Activated CD4-positive, alpha-beta T cell treated with anti-CD3 and anti-CD28 coated beads for 36 hours (primary cell): ENCODE results near the gene EHD3. TPM values are rescaled to one million over a fixed set of nuclear protein-coding genes. Genes with fewer than 3 reads are reported as not detected.

Source experiments
- ATAC-seq: fragments of 200-7000 bp; cut with Tn5 transposase; one replicate; pipeline ENCODE4 v1.10.0; 2021; ENCODE audit warnings: mild to moderate bottlenecking, moderate library complexity
- CTCF ChIA-PET: fragments of 350-600 bp; sonication (Branson Sonifier 250); formaldehyde crosslinking; loops from one replicate; lab custom pipeline; 2021; ENCODE audit warnings: antibody characterized with exemption; lab: Charles Lee
- POLR2A ChIA-PET: fragments of 350-600 bp; sonication (Branson Sonifier 250); formaldehyde crosslinking; loops from one replicate; lab custom pipeline; 2021; ENCODE audit warnings: antibody characterized with exemption, inconsistent platforms; lab: Charles Lee
- DNase-seq: peaks from one replicate; pipeline ENCODE4 v3.0.0-alpha.2; 2020
- H3K27ac Mint-ChIP-seq: one replicate; pipeline ENCODE4 v1.8.0; 2021; ENCODE audit warnings: mixed read lengths
- H3K27me3 Mint-ChIP-seq: one replicate; pipeline ENCODE4 v1.8.0; 2021; ENCODE audit warnings: mixed read lengths
- H3K36me3 Mint-ChIP-seq: one replicate; pipeline ENCODE4 v1.8.0; 2021; ENCODE audit warnings: low read depth, mixed read lengths
- H3K4me1 Mint-ChIP-seq: one replicate; pipeline ENCODE4 v1.8.0; 2021; ENCODE audit warnings: mixed read lengths
- H3K4me3 Mint-ChIP-seq: one replicate; pipeline ENCODE4 v1.8.0; 2021; ENCODE audit warnings: mild to moderate bottlenecking, moderate library complexity, mixed read lengths
- H3K9me3 Mint-ChIP-seq: one replicate; pipeline ENCODE4 v1.8.0; 2021; ENCODE audit warnings: low read depth, mixed read lengths
- intact Hi-C, 2 experiments: fragments of 100-400 bp; cut with DNase I in 1 of 2; cut with micrococcal nuclease in 1 of 2; formaldehyde crosslinking; loops; one replicate each; pipeline versions ENCODE4 v1.14.2 to v1.15.1; 2022 to 2024; cut with DNase I, micrococcal nuclease
- total RNA-seq, 2 experiments: library from RNA; stranded (reverse); gene quantifications; one replicate each; pipeline ENCODE4 v1.2.3, GENCODE V29; 2021

EHD3 gene
- total RNA-seq, 2 experiments from 2014 or later: 1.4 to 1.6 TPM

- intact Hi-C loops: no loop called here
- H3K4me1 Mint-ChIP-seq: no peaks in the 10 kb centered on the region
- POLR2A ChIA-PET: no interaction called here
- no peak overlapping the region for H3K4me3 Mint-ChIP-seq
- H3K27me3 Mint-ChIP-seq: no peaks in the 10 kb centered on the region
- CTCF ChIA-PET: no interaction called here
- H3K27ac Mint-ChIP-seq: no peak overlapping the region
- DNase-seq (no peak), ATAC-seq (no peak)
- peaks cover 3% of the 10 kb centered on the region for H3K36me3 Mint-ChIP-seq
- H3K9me3 Mint-ChIP-seq: no peaks in the 10 kb centered on the region
Measured at GRCh38 chr2:31249009-31249690, 15.2 kb downstream of the EHD3 start.

GRCh38 chr2:31251018-31251417 lies 17.1 kb downstream of the EHD3 start:
- ATAC-seq (no peak), DNase-seq (no peak)
- no peaks in the 10 kb centered on the region for H3K36me3 Mint-ChIP-seq
- no peaks in the 10 kb centered on the region for H3K27me3 Mint-ChIP-seq
- intact Hi-C loops: no loop called here
- ChIA-PET CTCF (no interaction called here), POLR2A (no interaction called here)
- no peak overlapping the region for H3K4me3 Mint-ChIP-seq
- H3K9me3 Mint-ChIP-seq: no peaks in the 10 kb centered on the region
- no peaks in the 10 kb centered on the region for H3K4me1 Mint-ChIP-seq
- H3K27ac Mint-ChIP-seq: no peak overlapping the region

GRCh38 chr2:31251851-31252250 lies 17.9 kb downstream of the EHD3 start:
- Mint-ChIP-seq H3K4me3 (no peak overlapping the region), H3K27me3 (no peaks in the 10 kb centered on the region), H3K36me3 (no peaks in the 10 kb centered on the region), H3K27ac (no peak overlapping the region), H3K4me1 (no peaks in the 10 kb centered on the region), H3K9me3 (no peaks in the 10 kb centered on the region)
- no peak for ATAC-seq
- intact Hi-C loops: no loop called here
- DNase-seq: no peak
- ChIA-PET POLR2A (no interaction called here), CTCF (no interaction called here)

GRCh38 chr2:31253356-31254131 lies 19.6 kb downstream of the EHD3 start:
- H3K27ac Mint-ChIP-seq: no peak overlapping the region
- ChIA-PET CTCF (interaction anchor here (0.6 to 1.4 kb wide), 2 partner anchors 10 to 388 kb away, joined by 3 to 4 read pairs; no protein-coding TSS in a partner anchor), POLR2A (no interaction called here)
- H3K27me3 Mint-ChIP-seq: no peaks in the 10 kb centered on the region
- H3K4me1 Mint-ChIP-seq: no peaks in the 10 kb centered on the region
- H3K9me3 Mint-ChIP-seq: no peaks in the 10 kb centered on the region
- intact Hi-C loops: no loop called here
- DNase-seq (no peak), ATAC-seq (no peak)
- H3K4me3 Mint-ChIP-seq: no peak overlapping the region
- no peaks in the 10 kb centered on the region for H3K36me3 Mint-ChIP-seq

GRCh38 chr2:31254237-31255203 lies 20.6 kb downstream of the EHD3 start:
- Mint-ChIP-seq H3K4me3 (no peak overlapping the region), H3K4me1 (no peaks in the 10 kb centered on the region), H3K36me3 (no peaks in the 10 kb centered on the region), H3K27me3 (no peaks in the 10 kb centered on the region), H3K27ac (no peak overlapping the region), H3K9me3 (no peaks in the 10 kb centered on the region)
- CTCF ChIA-PET: interaction anchor here (1.4 kb wide), 1 partner anchor 11 kb away, joined by 3 read pairs; no protein-coding TSS in a partner anchor
- no peak for DNase-seq
- ATAC-seq: no peak
- intact Hi-C loops: no loop called here
- POLR2A ChIA-PET: no interaction called here

GRCh38 chr2:31255911-31256571 lies 22.1 kb downstream of the EHD3 start:
- intact Hi-C loops: no loop called here
- Mint-ChIP-seq H3K4me1 (no peaks in the 10 kb centered on the region), H3K27ac (no peak overlapping the region), H3K9me3 (no peaks in the 10 kb centered on the region), H3K4me3 (no peak overlapping the region), H3K27me3 (no peaks in the 10 kb centered on the region), H3K36me3 (no peaks in the 10 kb centered on the region)
- POLR2A ChIA-PET: interaction anchor here (0.6 kb wide), 1 partner anchor 64 kb away, joined by 4 read pairs; no protein-coding TSS in a partner anchor
- CTCF ChIA-PET: no interaction called here
- DNase-seq (no peak), ATAC-seq (no peak)

GRCh38 chr2:31256611-31257382 lies 22.8 kb downstream of the EHD3 start:
- Mint-ChIP-seq H3K9me3 (no peaks in the 10 kb centered on the region), H3K4me1 (no peaks in the 10 kb centered on the region), H3K27me3 (no peaks in the 10 kb centered on the region), H3K27ac (no peak overlapping the region), H3K36me3 (no peaks in the 10 kb centered on the region), H3K4me3 (no peak overlapping the region)
- no peak for ATAC-seq
- DNase-seq: no peak
- ChIA-PET POLR2A (no interaction called here), CTCF (no interaction called here)
- intact Hi-C loops: no loop called here

GRCh38 chr2:31258351-31258750 lies 24.4 kb downstream of the EHD3 start:
- ChIA-PET POLR2A (no interaction called here), CTCF (no interaction called here)
- DNase-seq: no peak
- Mint-ChIP-seq H3K36me3 (no peaks in the 10 kb centered on the region), H3K27me3 (no peaks in the 10 kb centered on the region), H3K9me3 (no peaks in the 10 kb centered on the region), H3K4me3 (no peak overlapping the region), H3K4me1 (no peaks in the 10 kb centered on the region), H3K27ac (no peak overlapping the region)
- no peak for ATAC-seq
- intact Hi-C loops: no loop called here

GRCh38 chr2:31259075-31259474 lies 25.1 kb downstream of the EHD3 start:
- H3K4me1 Mint-ChIP-seq: no peaks in the 10 kb centered on the region
- H3K4me3 Mint-ChIP-seq: no peak overlapping the region
- DNase-seq (no peak), ATAC-seq (no peak)
- CTCF ChIA-PET: no interaction called here
- intact Hi-C loops: no loop called here
- no peak overlapping the region for H3K27ac Mint-ChIP-seq
- POLR2A ChIA-PET: no interaction called here
- H3K27me3 Mint-ChIP-seq: no peaks in the 10 kb centered on the region
- H3K36me3 Mint-ChIP-seq: no peaks in the 10 kb centered on the region
- H3K9me3 Mint-ChIP-seq: no peaks in the 10 kb centered on the region

GRCh38 chr2:31260870-31261269 lies 26.9 kb downstream of the EHD3 start:
- H3K4me1 Mint-ChIP-seq: no peaks in the 10 kb centered on the region
- CTCF ChIA-PET: no interaction called here
- DNase-seq (no peak), ATAC-seq (no peak)
- H3K27me3 Mint-ChIP-seq: no peaks in the 10 kb centered on the region
- no peak overlapping the region for H3K4me3 Mint-ChIP-seq
- no peak overlapping the region for H3K27ac Mint-ChIP-seq
- H3K9me3 Mint-ChIP-seq: no peaks in the 10 kb centered on the region
- POLR2A ChIA-PET: no interaction called here
- intact Hi-C loops: no loop called here
- no peaks in the 10 kb centered on the region for H3K36me3 Mint-ChIP-seq
